ENCODE data around the gene SPATS2.

The SPATS2 gene

GRCh38 chr12:49335955-49336644 lies 31.2 kb upstream of the SPATS2 start:
- DNase-seq (ENCODE audit: low read depth, low spot score), result no peak

- DNase-seq (ENCODE audit: low read depth, low spot score), result no peak
These were observed 30.3 kb upstream of the SPATS2 start, which contains the start of gene C1QL4 for GRCh38 chr12:49336645-49337584. C1QL4 (minus strand) TSS chr12:49337188; CDS start chr12:49336477, 711 bp downstream.

- DNase-seq (ENCODE audit: low read depth, low spot score), result no peak
These were observed 28.3 kb upstream of the SPATS2 start for GRCh38 chr12:49338830-49339463.

- no peak for DNase-seq (ENCODE audit: low read depth, low spot score)
These were observed 27.8 kb upstream of the SPATS2 start for GRCh38 chr12:49339464-49339861.

- no peak for DNase-seq (ENCODE audit: low read depth, low spot score)
These were observed 27.0 kb upstream of the SPATS2 start for GRCh38 chr12:49340095-49340870.

- DNase-seq (ENCODE audit: low read depth, low spot score), result no peak
These were observed 26.1 kb upstream of the SPATS2 start for GRCh38 chr12:49340971-49341776.

- DNase-seq (ENCODE audit: low read depth, low spot score), result no peak
These were observed 25.5 kb upstream of the SPATS2 start for GRCh38 chr12:49341777-49342065.

GRCh38 chr12:49342066-49342913 lies 25.0 kb upstream of the SPATS2 start:
- DNase-seq (ENCODE audit: low read depth, low spot score), result peak; percentile 84

GRCh38 chr12:49342914-49343731 lies 24.1 kb upstream of the SPATS2 start:
- no peak for DNase-seq (ENCODE audit: low read depth, low spot score)

GRCh38 chr12:49344486-49345050 lies 22.7 kb upstream of the SPATS2 start:
- no peak for DNase-seq (ENCODE audit: low read depth, low spot score)

GRCh38 chr12:49345051-49345824 lies 22.0 kb upstream of the SPATS2 start:
- no peak for DNase-seq (ENCODE audit: low read depth, low spot score)

- no peak for DNase-seq (ENCODE audit: low read depth, low spot score)
These were observed 21.2 kb upstream of the SPATS2 start for GRCh38 chr12:49345825-49346658.

- DNase-seq (ENCODE audit: low read depth, low spot score), result no peak
These were observed 20.5 kb upstream of the SPATS2 start, which contains the start of gene DNAJC22 for GRCh38 chr12:49346659-49347310. DNAJC22 (plus strand) TSS chr12:49346888; CDS start chr12:49348873, 1,985 bp downstream.

- no peak for DNase-seq (ENCODE audit: low read depth, low spot score)
These were observed 19.7 kb upstream of the SPATS2 start for GRCh38 chr12:49347311-49348193.

GRCh38 chr12:49348781-49349180 lies 18.5 kb upstream of the SPATS2 start:
- no peak for DNase-seq (ENCODE audit: low read depth, low spot score)

All from iPS DF 19.7 (cell line).